WTC11 (cell line): ENCODE measurements around the gene IBSP. TPM values are rescaled to one million over a fixed set of nuclear protein-coding genes. Genes with fewer than 3 reads are reported as not detected.

Experiments
- ATAC-seq: fragments of 200-7000 bp; cut with Tn5 transposase; 2 replicates; pipeline ENCODE4 v1.10.0; 2021; ENCODE audit warnings: mild to moderate bottlenecking, moderate library complexity
- CTCF ChIA-PET: fragments of 300-600 bp; sonication (Branson Sonifier 250); formaldehyde crosslinking; loops from one replicate; lab custom pipeline; 2021; ENCODE audit warnings: antibody characterized with exemption; lab: Charles Lee
- POLR2A ChIA-PET: fragments of 350-600 bp; sonication (Branson Sonifier 250); formaldehyde crosslinking; loops from one replicate; lab custom pipeline; 2021; ENCODE audit warnings: antibody characterized with exemption; lab: Charles Lee
- DNase-seq: peaks from one replicate; pipeline ENCODE4 v3.0.0; 2021; ENCODE audit warnings: low spot score
- H3K27ac Mint-ChIP-seq: 2 replicates; pipeline ENCODE4 v1.8.0; 2021; ENCODE audit warnings: mixed read lengths
- H3K27me3 Mint-ChIP-seq: 2 replicates; pipeline ENCODE4 v1.8.0; 2021; ENCODE audit warnings: low read depth, mild to moderate bottlenecking, moderate library complexity, mixed read lengths
- H3K36me3 Mint-ChIP-seq: 2 replicates; pipeline ENCODE4 v1.8.0; 2021; ENCODE audit warnings: mixed read lengths
- H3K4me1 Mint-ChIP-seq: 2 replicates; pipeline ENCODE4 v1.8.0; 2022; ENCODE audit warnings: mixed read lengths
- H3K4me3 Mint-ChIP-seq: 2 replicates; pipeline ENCODE4 v1.8.0; 2021; ENCODE audit warnings: mild to moderate bottlenecking, moderate library complexity, mixed read lengths
- H3K9me3 Mint-ChIP-seq: 2 replicates; pipeline ENCODE4 v1.8.0; 2021; ENCODE audit warnings: mixed read lengths
- CBFB ChIP-seq: sonication (generic); formaldehyde crosslinking; IDR thresholded peaks from 2 replicates; pipeline ENCODE4 v1.8.1; 2022; ENCODE audit warnings: mild to moderate bottlenecking, low read depth, missing genetic modification reagents
- ESRRA ChIP-seq: sonication (generic); formaldehyde crosslinking; IDR thresholded peaks from 2 replicates; pipeline ENCODE4 v1.8.1; 2022; ENCODE audit warnings: mild to moderate bottlenecking, missing genetic modification reagents, borderline replicate concordance
- FOXJ3 ChIP-seq: sonication (generic); formaldehyde crosslinking; IDR thresholded peaks from 2 replicates; pipeline ENCODE4 v1.9.0; 2021; ENCODE audit warnings: missing genetic modification reagents, mild to moderate bottlenecking, borderline replicate concordance
- GTF2I ChIP-seq: fragments of 250-450 bp; sonication (Bioruptor Pico); conservative IDR thresholded peaks from 2 replicates; pipeline ENCODE4 v1.4.0; 2021; ENCODE audit warnings: mild to moderate bottlenecking
- JUN ChIP-seq: sonication (generic); formaldehyde crosslinking; IDR thresholded peaks from 2 replicates; pipeline ENCODE4 v1.8.0; 2023; ENCODE audit warnings: mild to moderate bottlenecking, missing genetic modification reagents
- PRRX2 ChIP-seq: fragments of 250-450 bp; sonication (Bioruptor Pico); IDR thresholded peaks from 2 replicates; pipeline ENCODE4 v1.8.0; 2021; ENCODE audit warnings: mild to moderate bottlenecking
- SOX15 ChIP-seq: fragments of 250-450 bp; sonication (Bioruptor Pico); IDR thresholded peaks from 2 replicates; pipeline ENCODE4 v1.9.0; 2021; ENCODE audit warnings: mild to moderate bottlenecking
- TCF7 ChIP-seq: sonication (generic); formaldehyde crosslinking; IDR thresholded peaks from 2 replicates; pipeline ENCODE4 v1.8.0; 2022; ENCODE audit warnings: mild to moderate bottlenecking, low read depth, missing genetic modification reagents, moderate library complexity
- TEAD4 ChIP-seq: sonication (generic); formaldehyde crosslinking; IDR thresholded peaks from 2 replicates; pipeline ENCODE4 v1.8.0; 2022; ENCODE audit warnings: mild to moderate bottlenecking, missing genetic modification reagents
- TP53 ChIP-seq: sonication (generic); formaldehyde crosslinking; IDR thresholded peaks from 2 replicates; pipeline ENCODE4 v1.8.1; 2023; ENCODE audit warnings: mild to moderate bottlenecking, missing genetic modification reagents
- ZNF219 ChIP-seq: sonication (generic); formaldehyde crosslinking; IDR thresholded peaks from 2 replicates; pipeline ENCODE4 v1.8.0; 2023; ENCODE audit warnings: missing genetic modification reagents, mild to moderate bottlenecking, borderline replicate concordance
- ZNF423 ChIP-seq: fragments of 250-450 bp; sonication (Bioruptor Pico); IDR thresholded peaks from 2 replicates; pipeline ENCODE4 v2.1.2; 2022; ENCODE audit warnings: mild to moderate bottlenecking, moderate library complexity
- ZNF671 ChIP-seq: fragments of 250-450 bp; sonication (Bioruptor Pico); IDR thresholded peaks from 2 replicates; pipeline ENCODE4 v1.8.0; 2021; ENCODE audit warnings: mild to moderate bottlenecking
- total RNA-seq: library from RNA; stranded (reverse); gene quantifications from 3 replicates; pipeline ENCODE4 v1.2.3, GENCODE V29; 2021
- TF ChIP-seq, protein P1 (sequence below): fragments of 250-450 bp; sonication (Bioruptor Pico); IDR thresholded peaks from 2 replicates; pipeline ENCODE4 v1.9.0; 2021; ENCODE audit warnings: mild to moderate bottlenecking
- TF ChIP-seq, protein P2 (sequence below): fragments of 250-450 bp; sonication (Bioruptor Pico); IDR thresholded peaks from 2 replicates; pipeline ENCODE4 v1.9.0; 2021; ENCODE audit warnings: mild to moderate bottlenecking, borderline replicate concordance
- TF ChIP-seq, protein P3 (sequence below): sonication (generic); formaldehyde crosslinking; IDR thresholded peaks from 2 replicates; pipeline ENCODE4 v1.8.0; 2023; ENCODE audit warnings: missing genetic modification reagents

Gene IBSP
- total RNA-seq, 1 experiment from 2014 or later, result not detected

GRCh38 chr4:87851953-87852352, 52.6 kb downstream of the IBSP start:
- Mint-ChIP-seq H3K36me3 (no peaks in the 10 kb centered on the region), H3K9me3 (no peaks in the 10 kb centered on the region)

GRCh38 chr4:87853108-87853507, 53.8 kb downstream of the IBSP start:
- Mint-ChIP-seq H3K27me3 (no peaks in the 10 kb centered on the region; the same call in 1 of the 2 replicates), H3K9me3 (peaks cover 4% of the 10 kb centered on the region; the same call in 1 of the 2 replicates), H3K36me3 (no peaks in the 10 kb centered on the region), H3K27ac (peak overlapping the region; percentile 72; the same call in 1 of the 2 replicates), H3K4me3 (no peak overlapping the region), H3K4me1 (peaks cover 60% of the 10 kb centered on the region)
- TF ChIP-seq ZNF423 (CRISPR knock-in tag) (no peak), GTF2I (no peak)
- ChIA-PET CTCF (interaction anchor here (0.6 to 2.5 kb wide), 36 partner anchors 11 to 359 kb away, joined by 3 to 22 read pairs (median 4); partner anchors contain the start of genes IBSP and SPP1), POLR2A (interaction anchor here (0.6 to 0.7 kb wide), 2 partner anchors 57 to 79 kb away, joined by 3 read pairs; no protein-coding TSS in a partner anchor)
- peak; percentile 41 for ATAC-seq
- DNase-seq, result no peak

More at GRCh38 chr4:87851953-87852352, 52.6 kb downstream of the IBSP start:
- no peak for TF ChIP-seq PRRX2 (CRISPR knock-in tag)
- no peak for TF ChIP-seq ESRRA (CRISPR knock-in tag)
- TF ChIP-seq FOXJ3 (CRISPR knock-in tag), result no peak
- TF ChIP-seq SOX15 (CRISPR knock-in tag), result no peak
- TF ChIP-seq ZNF219 (CRISPR knock-in tag), result no peak
- no peak for TF ChIP-seq CBFB (CRISPR knock-in tag)
- DNase-seq (no peak), ATAC-seq (no peak)
- H3K4me1 Mint-ChIP-seq, result peaks cover 52% of the 10 kb centered on the region
- H3K27me3 Mint-ChIP-seq, result no peaks in the 10 kb centered on the region; the same call in 1 of the 2 replicates
- no peak overlapping the region for H3K27ac Mint-ChIP-seq
- H3K4me3 Mint-ChIP-seq, result no peak overlapping the region
- ChIA-PET CTCF (interaction anchor here (1.0 to 2.5 kb wide), 18 partner anchors 12 to 499 kb away, joined by 3 to 22 read pairs (median 6); partner anchors contain the start of gene SPP1), POLR2A (no interaction called here)

DNA sequence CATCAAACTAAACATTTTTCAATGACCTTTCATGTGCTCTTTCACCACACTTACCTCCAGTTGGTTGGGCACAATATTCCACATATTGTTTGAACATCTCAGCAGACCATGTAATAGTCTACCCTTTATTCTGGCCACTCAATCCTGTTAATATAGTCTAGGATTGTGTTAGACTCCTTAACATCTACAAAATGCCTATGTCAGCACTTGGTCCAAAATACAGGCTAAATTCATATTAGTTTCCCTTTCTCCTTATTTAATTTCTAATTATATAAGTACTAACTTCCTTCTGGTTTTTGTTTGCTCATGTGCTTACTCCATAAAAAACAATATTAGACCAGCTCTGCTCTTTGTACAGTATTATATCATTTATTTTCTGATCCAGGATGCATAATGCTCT, 54.5 kb downstream of the IBSP start:
- Mint-ChIP-seq H3K4me1 (peaks cover 58% of the 10 kb centered on the region), H3K9me3 (peaks cover 7% of the 10 kb centered on the region; the same call in 1 of the 2 replicates), H3K36me3 (no peaks in the 10 kb centered on the region), H3K27ac (peak overlapping the region; percentile 72; the same call in 1 of the 2 replicates), H3K4me3 (no peak overlapping the region), H3K27me3 (no peaks in the 10 kb centered on the region; the same call in 1 of the 2 replicates)
- ATAC-seq (no peak), DNase-seq (no peak)
- POLR2A ChIA-PET, result no interaction called here
- no peak for TF ChIP-seq ZNF671 (CRISPR knock-in tag)
- TF ChIP-seq TP53 (CRISPR knock-in tag), result no peak
- no peak for TF ChIP-seq TEAD4 (CRISPR knock-in tag)
- CTCF ChIA-PET, result interaction anchor here (1.4 to 2.5 kb wide), 6 partner anchors 10 to 179 kb away, joined by 7 to 22 read pairs (median 12); partner anchors contain the start of gene SPP1

DNA sequence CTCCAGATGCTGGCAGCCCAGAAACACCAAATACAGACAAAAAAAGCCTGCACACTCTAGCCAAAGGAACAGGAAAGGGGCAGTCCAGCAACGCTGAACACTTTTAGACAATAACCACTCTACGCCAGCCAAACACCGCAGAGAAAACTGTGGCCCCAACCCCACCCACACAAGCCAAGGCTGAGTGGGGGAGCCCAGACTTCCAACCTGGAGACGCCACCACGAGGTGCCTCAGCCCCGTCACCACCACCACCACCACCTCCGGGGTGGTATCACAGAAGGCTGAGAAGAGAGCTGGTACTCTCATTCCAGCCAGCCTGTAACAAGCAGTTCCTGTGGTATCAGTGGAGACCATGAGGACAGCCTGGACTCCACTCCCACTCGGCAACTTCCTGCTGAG, 56.2 kb downstream of the IBSP start:
- peaks cover 47% of the 10 kb centered on the region for H3K4me1 Mint-ChIP-seq
- DNase-seq (no peak), ATAC-seq (no peak)
- peaks cover 7% of the 10 kb centered on the region; the same call in 1 of the 2 replicates for H3K9me3 Mint-ChIP-seq
- no peaks in the 10 kb centered on the region for H3K36me3 Mint-ChIP-seq
- no peaks in the 10 kb centered on the region; the same call in 1 of the 2 replicates for H3K27me3 Mint-ChIP-seq
- no peak for TF ChIP-seq TCF7 (CRISPR knock-in tag)
- TF ChIP-seq, protein P1, sequence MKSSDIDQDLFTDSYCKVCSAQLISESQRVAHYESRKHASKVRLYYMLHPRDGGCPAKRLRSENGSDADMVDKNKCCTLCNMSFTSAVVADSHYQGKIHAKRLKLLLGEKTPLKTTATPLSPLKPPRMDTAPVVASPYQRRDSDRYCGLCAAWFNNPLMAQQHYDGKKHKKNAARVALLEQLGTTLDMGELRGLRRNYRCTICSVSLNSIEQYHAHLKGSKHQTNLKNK (CRISPR knock-in tag), result no peak
- TF ChIP-seq JUN (CRISPR knock-in tag), result no peak
- TF ChIP-seq, protein P2, sequence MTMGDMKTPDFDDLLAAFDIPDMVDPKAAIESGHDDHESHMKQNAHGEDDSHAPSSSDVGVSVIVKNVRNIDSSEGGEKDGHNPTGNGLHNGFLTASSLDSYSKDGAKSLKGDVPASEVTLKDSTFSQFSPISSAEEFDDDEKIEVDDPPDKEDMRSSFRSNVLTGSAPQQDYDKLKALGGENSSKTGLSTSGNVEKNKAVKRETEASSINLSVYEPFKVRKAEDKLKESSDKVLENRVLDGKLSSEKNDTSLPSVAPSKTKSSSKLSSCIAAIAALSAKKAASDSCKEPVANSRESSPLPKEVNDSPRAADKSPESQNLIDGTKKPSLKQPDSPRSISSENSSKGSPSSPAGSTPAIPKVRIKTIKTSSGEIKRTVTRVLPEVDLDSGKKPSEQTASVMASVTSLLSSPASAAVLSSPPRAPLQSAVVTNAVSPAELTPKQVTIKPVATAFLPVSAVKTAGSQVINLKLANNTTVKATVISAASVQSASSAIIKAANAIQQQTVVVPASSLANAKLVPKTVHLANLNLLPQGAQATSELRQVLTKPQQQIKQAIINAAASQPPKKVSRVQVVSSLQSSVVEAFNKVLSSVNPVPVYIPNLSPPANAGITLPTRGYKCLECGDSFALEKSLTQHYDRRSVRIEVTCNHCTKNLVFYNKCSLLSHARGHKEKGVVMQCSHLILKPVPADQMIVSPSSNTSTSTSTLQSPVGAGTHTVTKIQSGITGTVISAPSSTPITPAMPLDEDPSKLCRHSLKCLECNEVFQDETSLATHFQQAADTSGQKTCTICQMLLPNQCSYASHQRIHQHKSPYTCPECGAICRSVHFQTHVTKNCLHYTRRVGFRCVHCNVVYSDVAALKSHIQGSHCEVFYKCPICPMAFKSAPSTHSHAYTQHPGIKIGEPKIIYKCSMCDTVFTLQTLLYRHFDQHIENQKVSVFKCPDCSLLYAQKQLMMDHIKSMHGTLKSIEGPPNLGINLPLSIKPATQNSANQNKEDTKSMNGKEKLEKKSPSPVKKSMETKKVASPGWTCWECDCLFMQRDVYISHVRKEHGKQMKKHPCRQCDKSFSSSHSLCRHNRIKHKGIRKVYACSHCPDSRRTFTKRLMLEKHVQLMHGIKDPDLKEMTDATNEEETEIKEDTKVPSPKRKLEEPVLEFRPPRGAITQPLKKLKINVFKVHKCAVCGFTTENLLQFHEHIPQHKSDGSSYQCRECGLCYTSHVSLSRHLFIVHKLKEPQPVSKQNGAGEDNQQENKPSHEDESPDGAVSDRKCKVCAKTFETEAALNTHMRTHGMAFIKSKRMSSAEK, result no peak
- TF ChIP-seq, protein P3, sequence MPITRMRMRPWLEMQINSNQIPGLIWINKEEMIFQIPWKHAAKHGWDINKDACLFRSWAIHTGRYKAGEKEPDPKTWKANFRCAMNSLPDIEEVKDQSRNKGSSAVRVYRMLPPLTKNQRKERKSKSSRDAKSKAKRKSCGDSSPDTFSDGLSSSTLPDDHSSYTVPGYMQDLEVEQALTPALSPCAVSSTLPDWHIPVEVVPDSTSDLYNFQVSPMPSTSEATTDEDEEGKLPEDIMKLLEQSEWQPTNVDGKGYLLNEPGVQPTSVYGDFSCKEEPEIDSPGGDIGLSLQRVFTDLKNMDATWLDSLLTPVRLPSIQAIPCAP, result no peak
- ChIA-PET POLR2A (no interaction called here), CTCF (interaction anchor here (2.1 to 3.0 kb wide), 2 partner anchors 118 to 130 kb away, joined by 8 to 10 read pairs; no protein-coding TSS in a partner anchor)
- H3K27ac Mint-ChIP-seq, result no peak overlapping the region
- no peak overlapping the region for H3K4me3 Mint-ChIP-seq
